Hepatocyte (in vitro differentiated cells): ENCODE results near the gene CAMK2N2. TPM values are rescaled to one million over a fixed set of nuclear protein-coding genes. Genes with fewer than 3 reads are reported as not detected.

Experiments used
- DNase-seq: peaks from one replicate; pipeline ENCODE4 v3.0.0-alpha.2; 2016; ENCODE audit warnings: low spot score
- H2AFZ ChIP-seq: fragments of 200-600 bp; sonication (generic); 2 replicates; pipeline ENCODE4 v1.6.0; 2016; ENCODE audit warnings: antibody characterized with exemption, mild to moderate bottlenecking
- H3K27ac ChIP-seq: fragments of 200-600 bp; sonication (generic); 2 replicates; pipeline ENCODE4 v1.5.1; 2016; ENCODE audit warnings: mild to moderate bottlenecking
- H3K27me3 ChIP-seq: fragments of 200-600 bp; sonication (generic); 2 replicates; pipeline ENCODE4 v1.6.1; 2016
- H3K36me3 ChIP-seq: fragments of 200-600 bp; sonication (generic); replicated peaks from 2 replicates; pipeline ENCODE4 v1.5.1; 2016; ENCODE audit warnings: low read depth; ENCODE audit not compliant: insufficient read depth
- H3K4me1 ChIP-seq: fragments of 200-600 bp; sonication (generic); 2 replicates; pipeline ENCODE4 v1.5.1; 2016; ENCODE audit warnings: mild to moderate bottlenecking, moderate library complexity; ENCODE audit not compliant: insufficient read depth
- H3K4me2 ChIP-seq: fragments of 200-600 bp; sonication (generic); 2 replicates; pipeline ENCODE4 v1.6.0; 2016
- H3K4me3 ChIP-seq: fragments of 200-600 bp; sonication (generic); 2 replicates; pipeline ENCODE4 v1.5.1; 2016; ENCODE audit warnings: mild to moderate bottlenecking
- H3K79me2 ChIP-seq: fragments of 200-600 bp; sonication (generic); 2 replicates; pipeline ENCODE4 v1.6.0; 2017; ENCODE audit warnings: mild to moderate bottlenecking
- H3K9me2 ChIP-seq: fragments of 200-600 bp; sonication (generic); replicated peaks from 2 replicates; pipeline ENCODE4 v1.6.0; 2017; ENCODE audit warnings: mild to moderate bottlenecking; ENCODE audit not compliant: insufficient read depth
- H3K9me3 ChIP-seq: fragments of 200-600 bp; sonication (generic); 2 replicates; pipeline ENCODE4 v1.5.1; 2016; ENCODE audit warnings: low read depth, mild to moderate bottlenecking
- H4K20me1 ChIP-seq: fragments of 200-600 bp; sonication (generic); 2 replicates; pipeline ENCODE4 v1.6.0; 2016; ENCODE audit warnings: mild to moderate bottlenecking; ENCODE audit not compliant: insufficient read depth, poor library complexity, severe bottlenecking
- CTCF ChIP-seq: fragments of 200-600 bp; sonication (generic); IDR thresholded peaks from 2 replicates; pipeline ENCODE4 v1.5.1; 2016; ENCODE audit warnings: antibody characterized with exemption, mild to moderate bottlenecking; ENCODE audit not compliant: poor library complexity
- EZH2 ChIP-seq: fragments of 200-600 bp; sonication (generic); IDR thresholded peaks from 2 replicates; pipeline ENCODE4 v1.6.1; 2016; ENCODE audit warnings: antibody characterized with exemption, mild to moderate bottlenecking, borderline replicate concordance
- EZH2phosphoT487 ChIP-seq: fragments of 200-600 bp; sonication (generic); IDR thresholded peaks from one replicate; pipeline ENCODE4 v1.6.1; 2018; ENCODE audit warnings: antibody characterized with exemption, mild to moderate bottlenecking, low read depth, moderate library complexity; ENCODE audit not compliant: unreplicated experiment, severe bottlenecking
- WGBS: methylation state at CpG from one replicate; pipeline ENCODE4 v1.1.6; 2016; ENCODE audit warnings: low lambda C conversion rate; ENCODE audit errors: missing lambda C conversion rate; 5-methylcytosine and 5-hydroxymethylcytosine counted together
- polyA plus RNA-seq: library from polyadenylated mRNA; unstranded; fragments of >200 nt; fragmentation: Nextera tagmentation; extraction: Ambion mirVana; gene quantifications from 2 replicates; pipeline ENCODE4 v1.2.1, GENCODE V29; 2016
- total RNA-seq: library from RNA; depleted of rRNA; stranded (reverse); fragments of >200 nt; gene quantifications from 2 replicates; pipeline ENCODE4 v1.2.3, GENCODE V29; 2014

The CAMK2N2 gene
- total and polyA plus RNA-seq, 2 experiments from 2014 or later: 0.11 TPM; not detected in 1

DNA sequence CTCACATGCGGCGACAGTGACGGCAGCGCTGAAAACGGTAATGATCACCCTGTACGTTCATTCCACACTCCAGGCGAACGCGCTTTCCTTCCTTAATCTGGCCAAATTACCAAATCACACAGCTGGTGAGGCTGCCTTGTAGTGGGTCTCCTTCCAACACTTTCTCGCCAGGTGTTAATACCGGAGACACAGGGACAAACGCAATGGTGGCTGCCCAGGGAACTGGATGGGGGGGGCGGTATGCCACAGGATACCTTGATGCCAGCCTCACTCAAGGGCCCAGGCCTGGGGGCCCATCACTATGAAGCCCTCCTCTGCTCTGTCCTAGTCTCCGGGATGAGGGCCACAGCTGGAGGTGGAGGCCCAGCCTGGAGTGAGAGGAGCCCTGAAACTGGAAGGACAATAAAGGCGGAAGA lies 1.4 kb upstream of the CAMK2N2 start:
- DNase-seq: no peak
- TF ChIP-seq EZH2phosphoT487 (peak; percentile 31), CTCF (no peak)
- H4K20me1 ChIP-seq: no peaks in the 10 kb centered on the region
- H3K27ac ChIP-seq: no peak overlapping the region
- 27% methylated on average over 15 of the region's 15 CpGs for WGBS
- no peaks in the 10 kb centered on the region for H3K9me2 ChIP-seq
- H3K4me1 ChIP-seq: peaks cover 19% of the 10 kb centered on the region
- no peaks in the 10 kb centered on the region for H3K36me3 ChIP-seq
- H3K9me3 ChIP-seq: no peaks in the 10 kb centered on the region
- H3K79me2 ChIP-seq: no peaks in the 10 kb centered on the region
- no peak overlapping the region for H3K4me3 ChIP-seq
- peaks cover 58% of the 10 kb centered on the region for H3K27me3 ChIP-seq
- H3K4me2 ChIP-seq: peak overlapping the region; percentile 97
- no peak overlapping the region for H2AFZ ChIP-seq

GRCh38 chr3:184261854-184262763 lies 756 bp upstream of the CAMK2N2 start:
- no peak overlapping the region for H2AFZ ChIP-seq
- TF ChIP-seq EZH2phosphoT487 (peak; percentile 16), EZH2 (peak; percentile 68), CTCF (no peak)
- H3K79me2 ChIP-seq: no peaks in the 10 kb centered on the region
- no peak overlapping the region for H3K27ac ChIP-seq
- H3K4me3 ChIP-seq: peak overlapping the region; percentile 18
- no peaks in the 10 kb centered on the region for H3K36me3 ChIP-seq
- no peaks in the 10 kb centered on the region for H4K20me1 ChIP-seq
- H3K4me2 ChIP-seq: peak overlapping the region; percentile 97
- DNase-seq: peak; percentile 54
- H3K9me2 ChIP-seq: no peaks in the 10 kb centered on the region
- WGBS: 2% methylated on average over 49 of the region's 66 CpGs
- peaks cover 58% of the 10 kb centered on the region for H3K27me3 ChIP-seq
- no peaks in the 10 kb centered on the region for H3K9me3 ChIP-seq
- H3K4me1 ChIP-seq: peaks cover 19% of the 10 kb centered on the region

GRCh38 chr3:184260724-184261269 lies 556 bp downstream of the CAMK2N2 start:
- H3K79me2 ChIP-seq: no peaks in the 10 kb centered on the region
- H3K4me3 ChIP-seq: peak overlapping the region; percentile 20
- no peaks in the 10 kb centered on the region for H3K36me3 ChIP-seq
- H2AFZ ChIP-seq: no peak overlapping the region
- no peak overlapping the region for H3K27ac ChIP-seq
- no peaks in the 10 kb centered on the region for H3K9me2 ChIP-seq
- peak overlapping the region; percentile 97 for H3K4me2 ChIP-seq
- no peaks in the 10 kb centered on the region for H3K9me3 ChIP-seq
- no peaks in the 10 kb centered on the region for H4K20me1 ChIP-seq
- DNase-seq: no peak
- TF ChIP-seq EZH2 (peak; percentile 95), EZH2phosphoT487 (peak; percentile 58), CTCF (no peak)
- 1% methylated on average over 41 of the region's 49 CpGs for WGBS
- H3K27me3 ChIP-seq: peaks cover 58% of the 10 kb centered on the region
- peaks cover 19% of the 10 kb centered on the region for H3K4me1 ChIP-seq
